Tibial nerve (tissue), 3 donors: ENCODE results near the gene UNC45A.

Experiments used
- POLR2A ChIP-seq, 2 donors: fragments of 450-650 bp; IDR thresholded peaks; one replicate each; pipeline ENCODE4 v1.6.1; 2017; ENCODE audit warnings: antibody characterized with exemption in 2 of 2, mild to moderate bottlenecking in 2 of 2, moderate library complexity in 2 of 2
- TF ChIP-seq, protein P1 (sequence below), 5 experiments: fragments of 200-600 bp in 3 of 5; fragments of 450-650 bp in 2 of 5; sonication (generic) in 3 of 5; IDR thresholded peaks; one replicate each; pipeline ENCODE4 v1.5.1; 2016 to 2019; ENCODE audit warnings: antibody characterized with exemption in 5 of 5, mild to moderate bottlenecking in 3 of 5, moderate library complexity in 2 of 5

DNA sequence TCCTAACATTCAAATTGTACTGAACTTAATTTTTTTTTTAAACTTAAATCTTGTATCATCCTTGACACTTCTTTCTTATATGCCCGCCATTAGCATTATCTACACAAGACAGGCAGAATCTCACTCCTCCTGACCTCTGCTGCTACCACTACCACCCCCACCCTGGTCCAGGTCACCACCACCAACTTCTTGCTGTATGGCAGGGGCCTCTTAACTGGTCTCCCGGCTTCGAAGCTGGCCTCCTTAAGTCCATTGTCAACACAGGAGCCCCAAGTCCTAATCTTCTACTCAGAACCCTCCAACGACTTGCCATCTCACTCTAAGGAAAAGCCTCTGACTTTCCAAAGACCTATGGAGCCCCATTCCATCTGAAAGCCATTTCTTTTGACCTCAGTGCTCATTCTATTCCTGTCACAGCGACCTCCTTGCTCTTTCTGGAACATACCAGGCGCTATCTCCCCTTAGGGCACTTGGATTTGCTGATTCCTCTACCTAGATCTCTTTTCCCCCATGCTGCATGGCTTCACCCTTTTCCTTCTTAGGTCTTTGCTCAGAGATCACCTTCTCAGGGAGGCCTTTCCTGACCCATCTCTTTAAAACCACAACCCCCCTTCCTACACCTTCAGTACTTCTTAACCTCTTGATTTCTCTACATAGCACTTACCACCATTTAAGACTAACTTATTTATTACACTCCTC, 56.7 kb downstream of the UNC45A start:
- TF ChIP-seq, protein P1, sequence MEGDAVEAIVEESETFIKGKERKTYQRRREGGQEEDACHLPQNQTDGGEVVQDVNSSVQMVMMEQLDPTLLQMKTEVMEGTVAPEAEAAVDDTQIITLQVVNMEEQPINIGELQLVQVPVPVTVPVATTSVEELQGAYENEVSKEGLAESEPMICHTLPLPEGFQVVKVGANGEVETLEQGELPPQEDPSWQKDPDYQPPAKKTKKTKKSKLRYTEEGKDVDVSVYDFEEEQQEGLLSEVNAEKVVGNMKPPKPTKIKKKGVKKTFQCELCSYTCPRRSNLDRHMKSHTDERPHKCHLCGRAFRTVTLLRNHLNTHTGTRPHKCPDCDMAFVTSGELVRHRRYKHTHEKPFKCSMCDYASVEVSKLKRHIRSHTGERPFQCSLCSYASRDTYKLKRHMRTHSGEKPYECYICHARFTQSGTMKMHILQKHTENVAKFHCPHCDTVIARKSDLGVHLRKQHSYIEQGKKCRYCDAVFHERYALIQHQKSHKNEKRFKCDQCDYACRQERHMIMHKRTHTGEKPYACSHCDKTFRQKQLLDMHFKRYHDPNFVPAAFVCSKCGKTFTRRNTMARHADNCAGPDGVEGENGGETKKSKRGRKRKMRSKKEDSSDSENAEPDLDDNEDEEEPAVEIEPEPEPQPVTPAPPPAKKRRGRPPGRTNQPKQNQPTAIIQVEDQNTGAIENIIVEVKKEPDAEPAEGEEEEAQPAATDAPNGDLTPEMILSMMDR (IDR thresholded peaks at IDR 0.05), result no peak
- no peak for TF ChIP-seq POLR2A (IDR thresholded peaks at IDR 0.05)
